HepG2 (cell line): ENCODE data around the gene HRC. TPM values are rescaled to one million over a fixed set of nuclear protein-coding genes. Genes with fewer than 3 reads are reported as not detected.

Experiments used
- ATAC-seq: fragments of 200-7000 bp; cut with Tn5 transposase; 3 replicates; pipeline ENCODE4 v1.9.1; 2020; ENCODE audit warnings: mild to moderate bottlenecking, moderate library complexity
- BruUV-seq: library from RNA; stranded (reverse); fragments of 400-500 nt; replicated peaks from 2 replicates; lab custom pipeline; 2021; lab: Mats Ljungman, UMichigan
- CTCF ChIA-PET: fragments of 300-600 bp; formaldehyde crosslinking; extraction: SDS; loops from one replicate; lab custom pipeline; 2021; ENCODE audit warnings: low total read pairs, inconsistent platforms, low intra/inter-chr PET ratio; lab: Yijun Ruan, JAX
- POLR2A ChIA-PET: fragments of 350-600 bp; sonication (Branson Sonifier 250); formaldehyde crosslinking; loops from one replicate; lab custom pipeline; 2020; ENCODE audit warnings: antibody characterized with exemption, inconsistent platforms; lab: Yijun Ruan, JAX
- DNase-seq: peaks from one replicate; pipeline ENCODE4 v3.0.0-alpha.2; 2015; ENCODE audit warnings: low spot score
- FAIRE-seq: peaks from 3 replicates; lab custom pipeline; 2011; peaks lifted over from hg19 to GRCh38; lab: Jason Lieb, UNC
- H2AFZ ChIP-seq: one replicate; pipeline ENCODE4 v1.6.1; 2011; ENCODE audit warnings: low read length, inconsistent platforms
- H3K27ac ChIP-seq: fragments of 300-600 bp; 3 replicates; pipeline ENCODE4 v1.8.0; 2011; ENCODE audit warnings: mixed run types, mild to moderate bottlenecking, mixed read lengths, low read length, inconsistent platforms; ENCODE audit not compliant: insufficient read depth; ENCODE audit errors: extremely low read length
- H3K27me3 ChIP-seq, 2 experiments: fragments of 200-600 bp in 1 of 2; 2 replicates in 1 of 2; 3 replicates in 1 of 2; pipeline versions ENCODE4 v1.6.0 to v1.8.0; 2011; ENCODE audit warnings: low read length in 2 of 2, mild to moderate bottlenecking in 2 of 2, moderate library complexity in 2 of 2, inconsistent platforms in 1 of 2; ENCODE audit not compliant: insufficient read depth in 2 of 2, control insufficient read depth in 1 of 2
- H3K36me3 ChIP-seq, 2 experiments: fragments of 200-600 bp in 1 of 2; replicated peaks in 1 of 2; 2 replicates in 1 of 2; 3 replicates in 1 of 2; pipeline versions ENCODE4 v1.5.1 to v1.8.0; 2011; ENCODE audit warnings: low read length in 2 of 2, inconsistent platforms in 1 of 2; ENCODE audit not compliant: insufficient read depth in 2 of 2, control insufficient read depth in 1 of 2
- H3K4me1 ChIP-seq: 2 replicates; pipeline ENCODE4 v1.5.1; 2012; ENCODE audit warnings: low read length, inconsistent platforms; ENCODE audit not compliant: insufficient read depth
- H3K4me2 ChIP-seq: 2 replicates; pipeline ENCODE4 v1.6.0; 2011; ENCODE audit warnings: low read depth, low read length, inconsistent platforms
- H3K4me3 ChIP-seq, 3 experiments: fragments of 200-600 bp in 1 of 3; sonication (generic), shearing (Covaris generic) in 1 of 3; replicated peaks in 1 of 3; 2 replicates each; pipeline ENCODE4 v1.5.1; 2011 to 2016; ENCODE audit warnings: low read length in 3 of 3, inconsistent platforms in 2 of 3, low read depth in 2 of 3, mild to moderate bottlenecking in 2 of 3, control low read depth in 1 of 3, mixed read lengths in 1 of 3; ENCODE audit not compliant: insufficient read depth in 1 of 3
- H3K79me2 ChIP-seq: one replicate; pipeline ENCODE4 v1.6.1; 2011; ENCODE audit warnings: low read length, inconsistent platforms; ENCODE audit not compliant: insufficient read depth
- H3K9ac ChIP-seq: 2 replicates; pipeline ENCODE4 v1.6.0; 2011; ENCODE audit warnings: mild to moderate bottlenecking, low read depth, low read length, inconsistent platforms; ENCODE audit not compliant: insufficient read depth
- H3K9me3 ChIP-seq: 2 replicates; pipeline ENCODE4 v1.5.1; 2012; ENCODE audit warnings: mild to moderate bottlenecking, low read length
- H4K20me1 ChIP-seq: 2 replicates; pipeline ENCODE4 v1.6.0; 2011; ENCODE audit warnings: inconsistent platforms, mild to moderate bottlenecking, low read length, moderate library complexity; ENCODE audit not compliant: insufficient read depth
- GATAD2A ChIP-seq: IDR thresholded peaks from 2 replicates; pipeline ENCODE4 v1.6.1; 2016
- JUNB ChIP-seq: sonication (generic); formaldehyde crosslinking; IDR thresholded peaks from 2 replicates; pipeline ENCODE4 v1.8.0; 2022; ENCODE audit warnings: missing genetic modification reagents, mild to moderate bottlenecking, borderline replicate concordance
- MIXL1 ChIP-seq: IDR thresholded peaks from 2 replicates; pipeline ENCODE4 v1.6.1; 2016
- NAIF1 ChIP-seq: sonication (generic); formaldehyde crosslinking; IDR thresholded peaks from 2 replicates; pipeline ENCODE4 v1.5.0; 2020; ENCODE audit warnings: mild to moderate bottlenecking, missing genetic modification reagents, borderline replicate concordance
- NFE2L2 ChIP-seq: fragments of 150-350 bp; IDR thresholded peaks from 2 replicates; pipeline ENCODE4 v1.6.1; 2014; ENCODE audit warnings: low read length
- PCBP2 ChIP-seq: fragments of 200-400 bp; formaldehyde crosslinking; optimal IDR thresholded peaks from 2 replicates; pipeline ENCODE3; 2018; ENCODE audit warnings: low read length, low read depth; ENCODE audit not compliant: poor library complexity, severe bottlenecking
- SALL1 ChIP-seq: sonication (generic); formaldehyde crosslinking; IDR thresholded peaks from 2 replicates; pipeline ENCODE4 v1.8.0; 2022; ENCODE audit warnings: mild to moderate bottlenecking, missing genetic modification reagents
- SYNCRIP ChIP-seq: fragments of 200-400 bp; formaldehyde crosslinking; IDR thresholded peaks from 2 replicates; pipeline ENCODE4 v1.6.1; 2018; ENCODE audit warnings: mild to moderate bottlenecking, low read depth, low read length; ENCODE audit not compliant: insufficient read depth
- TCF12 ChIP-seq, 2 experiments: fragments of 450-650 bp in 1 of 2; sonication (generic) in 1 of 2; formaldehyde crosslinking in 1 of 2; IDR thresholded peaks; 2 replicates each; pipeline versions ENCODE4 v1.6.1 to v1.8.0; 2017 to 2022; ENCODE audit warnings: antibody characterized with exemption in 1 of 2, mild to moderate bottlenecking in 1 of 2, missing genetic modification reagents in 1 of 2, moderate library complexity in 1 of 2
- YEATS4 ChIP-seq: sonication (generic); formaldehyde crosslinking; IDR thresholded peaks from 2 replicates; pipeline ENCODE4 v1.4.0; 2020; ENCODE audit warnings: missing genetic modification reagents, borderline replicate concordance
- ZFP62 ChIP-seq: sonication (generic); formaldehyde crosslinking; IDR thresholded peaks from 2 replicates; pipeline ENCODE4 v1.4.0; 2020; ENCODE audit warnings: missing genetic modification reagents
- ZNF17 ChIP-seq: sonication (generic); formaldehyde crosslinking; IDR thresholded peaks from 2 replicates; pipeline ENCODE4 v1.5.0; 2020; ENCODE audit warnings: mild to moderate bottlenecking, missing genetic modification reagents
- ZNF224 ChIP-seq: sonication (generic); formaldehyde crosslinking; IDR thresholded peaks from 2 replicates; pipeline ENCODE4 v1.5.0; 2020; ENCODE audit warnings: mild to moderate bottlenecking, missing genetic modification reagents
- ZNF230 ChIP-seq: sonication (generic); formaldehyde crosslinking; IDR thresholded peaks from 2 replicates; pipeline ENCODE4 v1.4.0; 2020; ENCODE audit warnings: mild to moderate bottlenecking, missing genetic modification reagents
- ZNF607 ChIP-seq: sonication (generic); formaldehyde crosslinking; IDR thresholded peaks from 2 replicates; pipeline ENCODE4 v1.5.1; 2020; ENCODE audit warnings: missing genetic modification reagents, mild to moderate bottlenecking, borderline replicate concordance
- ZNF615 ChIP-seq: sonication (generic); formaldehyde crosslinking; IDR thresholded peaks from 2 replicates; pipeline ENCODE4 v1.5.0; 2020; ENCODE audit warnings: mild to moderate bottlenecking, missing genetic modification reagents, borderline replicate concordance
- ZNF629 ChIP-seq: sonication (generic); formaldehyde crosslinking; conservative IDR thresholded peaks from 2 replicates; pipeline ENCODE4 v1.5.0; 2020; ENCODE audit warnings: missing genetic modification reagents
- ZNF713 ChIP-seq: sonication (generic); formaldehyde crosslinking; IDR thresholded peaks from 2 replicates; pipeline ENCODE4 v1.4.0; 2020; ENCODE audit warnings: mild to moderate bottlenecking, missing genetic modification reagents
- WGBS: methylation state at CpG from one replicate; pipeline ENCODE4 v1.1.6; 2017; ENCODE audit warnings: low lambda C conversion rate; 5-methylcytosine and 5-hydroxymethylcytosine counted together
- in situ Hi-C: cut with HindIII; loops from 2 replicates; pipeline ENCODE4 v1.10.0; 2017; ENCODE audit warnings: low pct_unique_long_range_greater_than_20kb; ENCODE audit not compliant: extremely low pct_ligation_motif_present
- intact Hi-C: fragments of 100-400 bp; cut with micrococcal nuclease; formaldehyde crosslinking; loops from one replicate; pipeline ENCODE4 v1.10.0; 2022; ENCODE audit not compliant: unreplicated experiment
- polyA plus RNA-seq, 8 experiments: library from polyadenylated mRNA; depleted of rRNA in 3 of 8; stranded (reverse) in 7 of 8; unstranded in 1 of 8; fragments of >200 nt; fragmentation: Illumina TruSeq in 4 of 8; extraction: Trizol in 4 of 8; gene quantifications; 2 replicates each; pipeline versions ENCODE4 v1.2.1 to v1.2.3, GENCODE V29; 2011 to 2016; ENCODE audit warnings: low read depth in 4 of 8, missing spikeins in 1 of 8, mixed read lengths in 1 of 8; ENCODE audit not compliant: insufficient read depth in 1 of 8
- total RNA-seq, 5 experiments: library from RNA; depleted of rRNA; stranded (reverse); fragments of >200 nt; fragmentation: Illumina TruSeq; extraction: Trizol; gene quantifications; 2 replicates each; pipeline ENCODE4 v1.2.3, GENCODE V29; 2016; ENCODE audit warnings: low read depth in 1 of 5
- TF ChIP-seq, protein P1 (sequence below): IDR thresholded peaks from 2 replicates; pipeline ENCODE4 v1.6.1; 2016; ENCODE audit warnings: low read depth
- TF ChIP-seq, protein P2 (sequence below): sonication (generic); formaldehyde crosslinking; IDR thresholded peaks from 2 replicates; pipeline ENCODE4 v1.5.0; 2020; ENCODE audit warnings: missing genetic modification reagents
- TF ChIP-seq, protein P3 (sequence below): sonication (generic); formaldehyde crosslinking; IDR thresholded peaks from 2 replicates; pipeline ENCODE4 v1.5.0; 2020; ENCODE audit warnings: missing genetic modification reagents
- TF ChIP-seq, protein P4 (sequence below): sonication (generic); formaldehyde crosslinking; IDR thresholded peaks from 2 replicates; pipeline ENCODE4 v1.4.0; 2020; ENCODE audit warnings: mild to moderate bottlenecking, low read depth, missing genetic modification reagents

Gene HRC
- total and polyA plus RNA-seq, 2 of the 13 experiments (the other 11 are each of a cell fraction or from before 2014, with no cell fraction given) = 3.6 to 15.4 TPM

DNA sequence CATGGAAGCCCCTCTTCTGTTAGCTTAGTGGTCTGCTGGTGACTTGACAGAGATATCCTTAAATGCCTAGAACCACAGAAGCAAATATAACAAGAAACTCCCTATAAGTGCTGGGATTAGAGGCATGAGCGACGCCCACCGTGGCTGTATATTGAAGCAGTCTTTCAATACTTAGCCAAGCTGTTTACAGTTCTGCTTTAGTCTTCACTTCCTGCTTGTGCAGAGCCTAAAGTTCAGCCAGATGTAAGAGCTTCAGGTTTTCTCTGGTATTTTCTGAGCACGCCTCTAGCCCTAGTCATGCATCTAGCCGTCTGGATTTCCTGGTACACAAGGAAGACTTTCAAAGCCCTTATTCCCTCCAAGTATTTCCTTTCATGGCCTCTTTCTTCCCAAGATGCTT lies 30.9 kb upstream of the HRC start:
- CTCF ChIA-PET = no interaction called here
- peak; percentile 88 for ATAC-seq
- TF ChIP-seq GATAD2A (CRISPR knock-in tag) = peak; percentile 74
- TF ChIP-seq ZNF17 = no peak
- TF ChIP-seq SYNCRIP = no peak
- no peak for TF ChIP-seq TCF12 (IDR thresholded peaks at IDR 0.05)
- no peak for TF ChIP-seq TCF12 (CRISPR knock-in tag; IDR thresholded peaks at IDR 0.05)
- no peak for TF ChIP-seq ZNF230 (CRISPR knock-in tag)
- no peak for TF ChIP-seq ZFP62
- no peak for TF ChIP-seq ZNF224 (CRISPR knock-in tag)
- no peak for TF ChIP-seq YEATS4 (CRISPR knock-in tag)
- TF ChIP-seq, protein P1, sequence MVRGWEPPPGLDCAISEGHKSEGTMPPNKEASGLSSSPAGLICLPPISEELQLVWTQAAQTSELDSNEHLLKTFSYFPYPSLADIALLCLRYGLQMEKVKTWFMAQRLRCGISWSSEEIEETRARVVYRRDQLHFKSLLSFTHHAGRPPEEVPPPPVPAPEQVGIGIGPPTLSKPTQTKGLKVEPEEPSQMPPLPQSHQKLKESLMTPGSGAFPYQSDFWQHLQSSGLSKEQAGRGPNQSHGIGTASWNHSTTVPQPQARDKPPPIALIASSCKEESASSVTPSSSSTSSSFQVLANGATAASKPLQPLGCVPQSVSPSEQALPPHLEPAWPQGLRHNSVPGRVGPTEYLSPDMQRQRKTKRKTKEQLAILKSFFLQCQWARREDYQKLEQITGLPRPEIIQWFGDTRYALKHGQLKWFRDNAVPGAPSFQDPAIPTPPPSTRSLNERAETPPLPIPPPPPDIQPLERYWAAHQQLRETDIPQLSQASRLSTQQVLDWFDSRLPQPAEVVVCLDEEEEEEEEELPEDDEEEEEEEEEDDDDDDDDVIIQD (CRISPR knock-in tag) = 0 out of 2 replicates have a peak, but pooled peaks have one; percentile 18
- peak; percentile 12; the same call in 1 of the 2 replicates for TF ChIP-seq SALL1
- TF ChIP-seq NAIF1 (CRISPR knock-in tag) = no peak
- peak; percentile 44; the same call in 1 of the 2 replicates for TF ChIP-seq MIXL1 (CRISPR knock-in tag)
- no peak for TF ChIP-seq PCBP2
- no peak for TF ChIP-seq JUNB
- TF ChIP-seq, protein P2, sequence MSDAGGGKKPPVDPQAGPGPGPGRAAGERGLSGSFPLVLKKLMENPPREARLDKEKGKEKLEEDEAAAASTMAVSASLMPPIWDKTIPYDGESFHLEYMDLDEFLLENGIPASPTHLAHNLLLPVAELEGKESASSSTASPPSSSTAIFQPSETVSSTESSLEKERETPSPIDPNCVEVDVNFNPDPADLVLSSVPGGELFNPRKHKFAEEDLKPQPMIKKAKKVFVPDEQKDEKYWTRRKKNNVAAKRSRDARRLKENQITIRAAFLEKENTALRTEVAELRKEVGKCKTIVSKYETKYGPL (CRISPR knock-in tag) = no peak
- TF ChIP-seq, protein P3, sequence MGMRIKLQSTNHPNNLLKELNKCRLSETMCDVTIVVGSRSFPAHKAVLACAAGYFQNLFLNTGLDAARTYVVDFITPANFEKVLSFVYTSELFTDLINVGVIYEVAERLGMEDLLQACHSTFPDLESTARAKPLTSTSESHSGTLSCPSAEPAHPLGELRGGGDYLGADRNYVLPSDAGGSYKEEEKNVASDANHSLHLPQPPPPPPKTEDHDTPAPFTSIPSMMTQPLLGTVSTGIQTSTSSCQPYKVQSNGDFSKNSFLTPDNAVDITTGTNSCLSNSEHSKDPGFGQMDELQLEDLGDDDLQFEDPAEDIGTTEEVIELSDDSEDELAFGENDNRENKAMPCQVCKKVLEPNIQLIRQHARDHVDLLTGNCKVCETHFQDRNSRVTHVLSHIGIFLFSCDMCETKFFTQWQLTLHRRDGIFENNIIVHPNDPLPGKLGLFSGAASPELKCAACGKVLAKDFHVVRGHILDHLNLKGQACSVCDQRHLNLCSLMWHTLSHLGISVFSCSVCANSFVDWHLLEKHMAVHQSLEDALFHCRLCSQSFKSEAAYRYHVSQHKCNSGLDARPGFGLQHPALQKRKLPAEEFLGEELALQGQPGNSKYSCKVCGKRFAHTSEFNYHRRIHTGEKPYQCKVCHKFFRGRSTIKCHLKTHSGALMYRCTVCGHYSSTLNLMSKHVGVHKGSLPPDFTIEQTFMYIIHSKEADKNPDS (CRISPR knock-in tag) = no peak
- no peak for TF ChIP-seq ZNF615
- TF ChIP-seq, protein P4, sequence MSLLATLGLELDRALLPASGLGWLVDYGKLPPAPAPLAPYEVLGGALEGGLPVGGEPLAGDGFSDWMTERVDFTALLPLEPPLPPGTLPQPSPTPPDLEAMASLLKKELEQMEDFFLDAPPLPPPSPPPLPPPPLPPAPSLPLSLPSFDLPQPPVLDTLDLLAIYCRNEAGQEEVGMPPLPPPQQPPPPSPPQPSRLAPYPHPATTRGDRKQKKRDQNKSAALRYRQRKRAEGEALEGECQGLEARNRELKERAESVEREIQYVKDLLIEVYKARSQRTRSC (CRISPR knock-in tag) = no peak
- TF ChIP-seq ZNF629 (CRISPR knock-in tag) = no peak
- TF ChIP-seq ZNF713 (CRISPR knock-in tag) = no peak
- no peak; the same call in 1 of the 2 replicates for TF ChIP-seq ZNF607 (CRISPR knock-in tag)
- no peak for TF ChIP-seq NFE2L2

More for the DNA sequence above, 30.9 kb upstream of the HRC start:
- Histone ChIP-seq H2AFZ (peak overlapping the region; percentile 70), H3K9ac (no peak overlapping the region), H3K27ac (peak overlapping the region; percentile 61), H4K20me1 (no peaks in the 10 kb centered on the region), H3K27me3 (no peaks in the 10 kb centered on the region), H3K36me3 (no peaks in the 10 kb centered on the region), H3K4me2 (peak overlapping the region; percentile 46), H3K9me3 (0 out of 2 replicates have a peak, but pooled peaks cover 4% of the 10 kb centered on the region), H3K4me3 (no peak overlapping the region), H3K4me1 (peaks cover 21% of the 10 kb centered on the region), H3K79me2 (no peaks in the 10 kb centered on the region)
- DNase-seq (peak; percentile 56), FAIRE-seq (peak; percentile 71)
- no TSS peak for BruUV-seq
- WGBS = 17% methylated on average over 5 of the region's 5 CpGs
- intact Hi-C loops (no loop called here), in situ Hi-C loops (no loop called here)
- POLR2A ChIA-PET = interaction anchor here (1.0 to 1.5 kb wide), 5 partner anchors 8 to 193 kb away, joined by 3 to 4 read pairs (median 3); partner anchors contain the start of genes GYS1, HRC and RUVBL2
